T follicular helper cell (primary cell): ENCODE measurements around the gene HMCN1.
"Not testable (repeated sequence)": the region's sequence is repeated elsewhere in the genome, so short reads cannot be mapped to it uniquely, and the experiment has no call there.

Experiments used
- DNase-seq: peaks from one replicate; pipeline ENCODE4 v3.0.0-alpha.2; 2020; ENCODE audit warnings: low read depth

The HMCN1 gene

DNA sequence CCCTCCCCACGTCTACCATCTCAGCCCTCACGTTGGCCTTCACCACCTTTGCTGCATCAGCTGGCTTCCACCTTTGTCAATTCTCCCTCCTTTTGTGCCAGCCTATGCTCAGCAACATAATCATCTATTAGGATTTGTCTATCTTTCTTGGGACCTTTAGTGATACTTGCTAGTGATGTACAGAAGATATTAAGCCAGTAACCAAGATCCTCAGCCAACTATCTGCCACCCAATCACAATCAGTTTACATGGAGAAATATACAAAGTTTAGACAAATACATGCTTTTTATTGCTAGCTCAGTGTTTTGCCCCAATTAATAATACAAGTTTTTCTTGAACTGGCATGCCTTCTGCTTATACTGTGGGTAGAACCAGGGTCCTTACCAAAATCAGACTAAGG, 468.6 kb downstream of the HMCN1 start:
- DNase-seq, result no peak

DNA sequence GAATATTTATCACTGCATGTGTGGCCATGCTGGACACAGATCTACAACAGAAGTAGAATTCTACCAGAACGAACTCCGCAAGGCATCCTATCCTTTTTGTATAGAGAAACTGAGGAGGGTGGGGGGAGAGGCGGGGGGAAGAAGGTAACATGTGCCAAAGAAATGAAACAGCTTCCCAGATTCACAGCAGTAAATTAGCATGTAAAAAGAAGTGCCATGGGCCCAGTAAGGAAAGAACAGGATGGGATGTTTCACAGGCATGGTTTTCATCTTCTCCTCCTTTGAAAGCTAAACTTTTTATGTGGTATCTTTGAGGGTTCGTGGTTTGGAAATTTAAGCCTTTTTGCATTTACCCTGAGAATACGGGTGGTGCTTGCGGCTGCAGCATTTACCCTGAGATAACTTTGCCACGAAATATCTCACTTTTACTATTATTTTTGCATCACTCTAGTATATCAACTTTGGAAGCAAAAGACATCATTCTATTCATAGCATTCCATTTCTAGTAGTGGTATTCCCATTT, 471.9 kb downstream of the HMCN1 start:
- DNase-seq, result no peak

DNA sequence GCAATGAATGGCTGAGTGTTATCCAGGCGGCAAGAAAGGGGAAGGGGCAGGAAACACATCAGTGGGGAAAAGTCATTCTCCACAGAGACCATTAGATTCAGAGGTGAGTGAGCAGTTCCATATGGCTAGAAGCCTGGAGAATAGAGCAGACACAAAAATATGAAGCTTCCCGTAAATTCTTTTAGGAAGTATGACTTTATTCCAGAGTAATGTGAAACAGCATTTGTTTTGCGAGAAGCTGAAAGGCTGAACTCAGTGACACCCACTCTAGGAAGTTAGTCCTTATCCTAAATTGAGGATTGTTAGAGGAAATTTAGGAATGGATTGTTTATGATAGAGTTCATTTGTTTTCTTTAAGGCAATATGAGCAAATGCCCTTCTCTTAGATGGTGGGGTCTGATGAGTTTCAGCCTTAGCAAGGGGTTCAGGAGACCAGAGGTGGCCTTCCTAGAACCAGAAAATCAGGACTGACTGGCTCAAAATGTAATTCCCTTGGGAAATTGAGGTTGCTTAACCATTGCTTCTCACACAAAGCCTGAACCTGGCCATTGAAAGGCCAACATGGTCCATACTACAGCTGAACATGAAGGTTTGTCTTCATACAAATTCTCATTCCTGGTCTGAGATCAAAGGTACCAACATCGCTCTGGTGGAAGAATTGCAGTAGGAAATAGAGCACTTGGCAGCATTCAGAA, 473.3 kb downstream of the HMCN1 start:
- no peak for DNase-seq

DNA sequence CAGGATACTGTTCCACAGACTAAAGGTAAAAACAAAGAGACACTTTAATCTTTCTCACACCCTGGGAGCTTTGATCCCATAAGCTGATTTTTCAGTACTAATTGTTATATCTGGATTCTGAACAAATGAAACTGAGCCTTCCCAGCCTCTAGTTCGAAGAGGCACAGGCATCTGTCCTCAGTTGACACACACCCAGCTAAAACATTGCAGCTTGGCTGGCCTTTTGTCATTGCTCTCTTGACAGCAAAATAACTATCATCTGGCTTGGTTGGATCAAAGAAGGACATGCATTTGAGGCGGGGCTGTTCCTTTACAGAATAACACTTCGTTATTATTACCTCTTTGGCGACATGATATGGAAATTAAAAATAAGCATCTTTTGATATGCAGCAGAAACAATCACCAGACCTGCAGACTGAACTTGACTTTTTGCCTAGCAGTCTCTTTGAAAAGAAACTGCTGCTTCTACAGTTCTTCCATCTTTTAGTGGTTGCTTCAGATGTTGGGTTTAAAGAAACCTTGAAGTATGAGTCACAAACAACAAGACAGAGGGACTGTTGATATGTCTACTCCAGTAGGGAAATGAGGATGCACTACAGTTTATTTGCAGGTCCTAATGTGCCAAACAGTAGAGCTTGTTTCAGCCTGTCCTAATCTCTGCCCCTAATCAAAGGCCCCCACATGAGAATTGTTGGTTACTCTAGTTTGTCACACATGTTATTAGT, 474.4 kb downstream of the HMCN1 start:
- DNase-seq, result no peak

DNA sequence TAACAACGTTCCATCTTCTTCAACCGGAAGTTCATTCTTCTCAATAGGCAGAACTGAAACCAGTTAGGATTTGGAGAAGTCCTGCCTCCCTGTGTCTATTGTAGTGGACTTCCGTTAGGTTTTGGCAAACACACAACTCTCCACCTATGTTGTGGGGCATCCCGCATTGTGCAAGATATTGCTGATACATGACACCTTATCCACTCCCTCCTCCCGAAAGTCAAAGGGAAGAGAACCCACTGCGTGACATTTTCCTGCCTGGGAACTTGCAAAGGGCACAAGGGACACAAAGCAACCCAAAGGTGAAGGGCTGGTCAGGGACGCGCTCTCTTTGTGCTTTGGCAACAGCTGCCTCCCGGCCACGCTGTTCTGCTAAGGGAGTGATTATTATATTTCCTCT, 476.1 kb downstream of the HMCN1 start:
- no peak for DNase-seq

DNA sequence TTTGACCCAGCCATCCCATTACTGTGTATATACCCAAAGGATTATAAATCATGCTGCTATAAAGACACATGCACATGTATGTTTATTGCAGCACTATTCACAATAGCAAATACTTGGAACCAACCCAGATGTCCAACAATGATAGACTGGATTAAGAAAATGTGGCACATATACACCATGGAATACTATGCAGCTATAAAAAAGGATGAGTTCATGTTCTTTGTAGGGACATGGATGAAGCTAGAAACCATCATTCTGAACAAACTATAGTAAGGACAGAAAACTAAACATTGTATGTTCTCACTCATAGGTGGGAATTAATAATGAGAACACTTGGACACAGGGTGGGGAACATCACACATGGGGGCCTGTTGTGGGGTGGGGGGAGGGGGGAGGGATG, 477.4 kb downstream of the HMCN1 start:
- DNase-seq, result not testable (repeated sequence)

DNA sequence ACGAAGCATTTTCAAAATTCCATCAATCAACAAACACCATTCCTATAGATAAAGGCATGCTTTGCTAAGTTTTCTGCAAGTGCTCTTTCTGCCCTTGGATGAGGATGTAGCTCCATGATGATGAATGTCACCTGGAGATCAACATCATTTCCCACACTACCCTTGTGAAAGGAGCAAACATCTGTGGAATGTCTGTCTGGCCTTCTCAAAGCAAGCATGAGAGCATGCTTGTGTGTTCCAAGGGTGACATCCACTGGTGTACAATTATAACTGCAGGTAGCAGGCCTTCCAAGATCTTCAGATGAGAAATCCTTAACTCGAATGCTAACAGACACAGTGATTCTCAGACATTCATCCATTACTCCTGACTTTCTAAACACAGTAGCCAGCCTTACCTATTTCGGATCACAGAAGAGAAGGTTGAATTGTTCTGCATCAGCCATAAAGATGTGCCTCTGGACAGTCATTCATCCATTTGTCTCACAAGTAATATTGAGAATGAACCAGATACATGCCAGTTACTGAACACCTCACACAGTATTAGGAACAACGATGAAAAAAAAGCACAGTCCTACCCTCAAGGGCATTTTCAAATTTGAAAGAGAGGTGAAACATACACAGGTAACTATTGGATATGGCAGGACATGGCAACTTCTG, 478.5 kb downstream of the HMCN1 start:
- DNase-seq, result no peak

DNA sequence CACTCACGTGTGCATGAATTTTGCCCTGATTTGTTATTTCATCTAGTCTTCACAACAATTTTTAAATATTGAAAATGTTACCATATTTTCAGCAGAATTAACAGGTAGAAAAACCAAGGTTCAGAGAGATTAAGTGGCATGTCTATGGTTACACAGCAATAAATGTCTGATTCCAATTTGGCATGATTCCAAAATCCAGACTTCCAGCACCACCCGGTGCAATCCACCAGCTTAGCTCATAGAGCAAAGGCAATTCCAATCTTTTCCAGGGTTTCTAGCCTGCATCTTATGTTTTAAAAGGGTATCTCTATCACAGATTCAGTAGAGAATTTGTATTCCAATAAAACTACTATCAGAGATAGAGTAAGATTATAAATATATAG, 479.0 kb downstream of the HMCN1 start:
- DNase-seq, result no peak

DNA sequence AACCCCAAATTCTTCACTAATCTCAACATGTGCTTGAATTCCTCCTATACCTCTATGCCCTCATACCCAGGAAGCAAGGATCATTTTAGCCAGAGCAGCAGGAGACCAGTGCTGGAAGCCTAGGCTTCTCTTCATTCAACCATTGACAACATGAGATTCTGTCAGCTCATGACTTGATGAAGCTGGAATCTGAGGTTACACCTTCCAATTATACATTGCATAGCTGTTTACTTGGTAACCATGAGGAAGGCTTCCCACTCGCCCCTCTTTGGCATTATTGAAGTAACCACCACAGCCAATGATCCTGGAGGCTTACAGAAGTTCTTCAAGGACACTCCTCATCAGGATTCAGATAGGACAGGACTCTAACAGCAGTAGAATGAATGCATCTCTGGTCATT, 480.6 kb downstream of the HMCN1 start:
- no peak for DNase-seq

DNA sequence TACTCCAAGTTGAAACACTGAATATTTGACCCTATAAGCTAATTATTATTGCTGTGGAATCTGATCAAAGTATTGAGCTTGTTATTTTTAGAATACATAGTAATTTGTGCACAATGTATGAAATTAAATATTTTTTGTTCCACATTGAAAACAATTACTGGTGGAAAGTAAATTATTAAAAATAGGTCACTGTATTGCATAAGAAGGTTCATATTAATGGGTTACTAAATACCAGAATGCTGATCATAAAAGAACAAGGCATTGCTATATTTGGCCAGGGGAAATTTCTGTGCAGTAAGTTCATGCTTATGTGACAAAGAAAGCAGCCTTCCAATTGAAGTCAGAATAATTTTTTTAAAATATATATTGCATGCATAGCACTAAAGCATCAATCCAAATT, 481.4 kb downstream of the HMCN1 start:
- no peak for DNase-seq

DNA sequence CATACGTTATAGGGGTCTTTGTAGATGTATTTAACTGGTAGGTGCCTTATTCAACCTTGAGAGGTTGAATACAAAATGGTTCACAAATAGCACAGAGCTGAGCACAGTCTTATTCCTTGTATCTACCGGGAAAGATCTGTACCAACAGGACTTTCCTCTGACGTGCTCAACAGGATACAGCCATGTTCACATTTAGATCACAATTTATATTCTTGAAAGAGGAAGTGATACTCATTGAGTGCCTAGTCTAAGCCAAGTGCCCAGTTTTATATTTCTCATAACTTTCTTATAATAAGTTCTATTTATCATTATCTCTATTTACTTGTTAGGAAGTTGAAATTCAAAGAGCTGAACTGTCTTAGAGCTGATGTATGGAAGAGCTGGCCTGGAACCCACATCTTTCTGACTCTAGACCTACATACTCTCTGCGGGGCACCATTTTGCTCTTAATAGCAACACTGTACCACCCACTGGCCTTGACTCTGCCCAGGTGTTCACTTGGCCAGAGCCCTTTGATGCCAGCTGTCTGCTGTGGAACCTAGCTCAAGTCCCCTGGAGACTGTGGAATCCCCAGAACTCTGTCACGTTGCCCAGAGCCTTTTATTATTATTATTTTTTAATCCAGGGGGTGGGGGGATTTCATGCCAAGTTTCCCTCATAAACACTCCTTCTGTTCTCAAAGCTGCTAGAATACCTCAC, 484.6 kb downstream of the HMCN1 start:
- no peak for DNase-seq

DNA sequence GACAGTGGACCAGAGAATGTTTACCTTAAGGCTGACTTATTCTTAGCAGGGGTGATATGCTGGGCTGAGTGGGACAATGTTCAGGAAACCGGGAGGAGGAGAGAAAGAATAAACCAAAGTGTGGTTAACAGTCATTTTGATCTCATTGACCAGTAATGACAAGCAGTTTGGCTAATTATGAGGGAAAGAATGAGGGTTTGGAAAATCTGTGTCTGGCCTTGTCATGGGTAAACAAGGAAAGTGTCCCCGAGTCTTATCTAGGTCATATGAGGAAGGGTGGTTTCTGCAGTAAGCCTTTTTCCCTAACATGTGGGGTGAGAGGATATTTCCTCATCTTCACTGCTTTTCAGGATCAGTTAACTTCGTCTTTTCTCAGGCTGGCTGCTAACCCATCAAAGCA, 485.9 kb downstream of the HMCN1 start:
- DNase-seq, result no peak

DNA sequence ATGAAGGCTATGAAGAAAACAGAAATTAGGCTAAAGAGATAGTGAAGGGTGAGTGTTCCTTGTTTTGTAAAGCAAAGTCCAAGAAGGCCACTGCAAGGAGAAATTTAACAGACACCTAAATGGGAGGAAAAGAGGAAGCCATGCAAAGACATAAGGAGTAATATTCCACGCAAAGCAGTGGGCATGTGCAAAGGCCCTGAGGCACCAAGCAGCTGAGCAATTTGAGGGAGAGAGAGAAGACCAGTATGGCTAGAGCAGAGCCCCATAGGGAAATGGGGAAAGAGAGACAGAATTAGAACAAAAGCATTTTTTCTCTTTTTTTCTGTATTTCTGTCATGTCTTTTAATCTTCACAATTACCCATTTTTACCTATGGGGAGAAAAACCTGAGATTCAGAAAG, 486.7 kb downstream of the HMCN1 start:
- no peak for DNase-seq

DNA sequence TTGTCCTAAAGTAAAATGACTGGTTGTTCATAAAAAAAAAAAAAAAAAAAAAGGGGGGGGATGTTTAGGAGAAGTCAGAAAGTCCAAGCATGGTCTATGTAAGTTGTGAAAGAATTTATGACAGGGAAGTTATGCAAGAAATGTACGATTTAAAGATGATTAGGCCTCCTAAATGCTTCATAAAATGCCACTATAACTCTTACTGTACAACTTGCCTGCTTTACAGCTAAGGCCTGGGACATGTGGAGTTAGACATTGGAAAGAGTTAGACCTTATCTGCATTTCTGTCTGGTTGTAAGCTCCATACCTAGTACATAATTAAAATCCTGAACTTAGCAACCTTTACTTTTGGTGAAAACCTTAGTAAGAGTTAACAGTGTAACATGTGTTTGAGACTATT, 490.9 kb downstream of the HMCN1 start:
- DNase-seq, result no peak

DNA sequence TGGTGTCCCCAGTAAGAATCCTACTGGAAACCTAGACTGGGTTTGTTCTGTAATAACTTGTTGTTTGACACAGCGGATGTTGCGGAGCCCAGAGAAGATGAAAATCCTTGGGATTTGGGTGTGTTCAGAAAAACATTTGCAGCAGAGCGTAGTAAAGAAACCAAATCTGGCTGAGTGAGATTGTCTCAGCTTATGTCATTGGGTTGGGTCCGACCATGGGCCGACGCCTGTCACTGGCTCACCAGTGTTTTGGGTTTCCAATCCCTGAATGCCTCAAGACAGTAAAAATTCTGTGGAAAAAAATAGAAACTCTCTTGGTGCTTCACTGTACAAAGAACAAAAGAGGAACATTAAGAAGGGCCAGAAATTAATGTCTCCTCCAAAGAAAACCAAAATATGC, 494.6 kb downstream of the HMCN1 start:
- no peak for DNase-seq

DNA sequence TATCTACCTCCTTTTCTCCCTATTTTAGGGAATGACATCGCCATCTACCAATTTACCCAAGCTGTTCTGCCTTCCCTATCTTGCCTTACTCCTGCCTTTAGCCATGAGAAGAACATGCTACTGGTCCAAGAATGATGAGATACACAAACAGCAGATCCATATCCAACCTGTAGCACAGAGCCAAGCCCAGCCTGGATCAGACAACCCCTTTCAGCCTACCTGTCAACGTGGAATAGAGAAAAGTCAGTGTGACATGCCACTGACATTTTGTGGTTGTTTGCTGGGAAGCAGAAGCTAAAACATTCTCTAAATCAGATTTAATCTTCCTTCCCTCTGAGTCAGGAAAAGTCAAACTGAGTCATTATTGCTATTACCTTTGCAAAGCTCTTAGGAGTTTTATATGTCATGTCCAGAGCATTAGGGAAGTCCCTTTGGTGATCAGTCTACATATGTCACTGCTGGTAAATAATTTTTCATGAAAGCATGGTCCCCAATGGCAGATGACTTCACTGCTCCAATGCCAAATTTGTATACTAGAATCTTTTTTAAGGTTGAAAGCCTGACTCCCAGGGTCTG, 497.8 kb downstream of the HMCN1 start:
- no peak for DNase-seq

DNA sequence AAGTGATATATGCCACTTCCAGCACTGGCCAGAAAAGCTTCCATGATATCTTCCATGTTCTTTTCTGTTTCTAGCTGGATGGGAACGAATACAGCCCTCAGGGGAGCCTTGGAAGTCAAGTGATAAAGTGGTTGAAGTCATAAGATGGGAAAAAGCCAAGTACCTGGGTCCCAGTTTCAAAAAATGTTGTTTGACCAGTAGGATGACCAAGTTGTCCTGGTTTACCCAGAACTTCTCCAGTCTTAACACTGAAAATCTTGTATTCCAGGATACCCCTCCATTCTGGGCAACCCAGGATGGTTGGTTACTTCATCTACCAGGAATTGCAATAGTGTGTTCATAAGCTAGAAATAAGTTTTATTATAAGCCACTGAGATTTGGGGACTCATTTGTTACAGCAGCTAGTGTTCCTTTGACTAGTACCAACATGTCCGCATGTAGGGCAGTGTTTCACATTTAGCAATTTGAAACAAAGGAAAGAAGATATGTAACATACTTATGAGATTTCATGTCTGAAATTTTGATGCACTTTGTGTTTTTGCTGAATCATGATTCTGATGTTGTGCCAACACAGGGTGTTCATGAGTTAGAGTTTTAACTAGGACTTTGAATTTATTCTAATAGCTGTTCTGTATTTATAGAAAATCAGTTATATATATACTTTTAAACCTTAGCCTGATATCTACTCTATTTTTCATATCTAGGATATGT, 500.9 kb downstream of the HMCN1 start:
- DNase-seq, result no peak

DNA sequence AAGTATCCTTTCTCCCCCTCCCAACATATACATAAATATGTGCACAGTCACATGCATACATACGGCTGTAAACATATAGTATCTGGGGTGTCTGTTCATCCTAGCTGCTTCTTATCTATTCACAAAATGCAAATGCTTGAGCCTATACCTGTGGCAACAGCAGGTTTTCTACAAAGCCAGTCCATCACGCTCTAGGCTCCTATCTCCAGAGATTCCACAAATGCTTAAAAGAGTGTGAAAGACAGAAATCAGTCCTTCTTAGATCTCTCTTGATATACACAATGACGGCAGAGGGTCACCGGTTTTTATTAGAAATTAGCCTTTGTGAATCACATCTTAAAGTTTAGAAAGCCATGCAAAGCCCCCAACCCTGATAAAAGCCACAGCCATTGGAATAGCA, 501.5 kb downstream of the HMCN1 start:
- no peak for DNase-seq

DNA sequence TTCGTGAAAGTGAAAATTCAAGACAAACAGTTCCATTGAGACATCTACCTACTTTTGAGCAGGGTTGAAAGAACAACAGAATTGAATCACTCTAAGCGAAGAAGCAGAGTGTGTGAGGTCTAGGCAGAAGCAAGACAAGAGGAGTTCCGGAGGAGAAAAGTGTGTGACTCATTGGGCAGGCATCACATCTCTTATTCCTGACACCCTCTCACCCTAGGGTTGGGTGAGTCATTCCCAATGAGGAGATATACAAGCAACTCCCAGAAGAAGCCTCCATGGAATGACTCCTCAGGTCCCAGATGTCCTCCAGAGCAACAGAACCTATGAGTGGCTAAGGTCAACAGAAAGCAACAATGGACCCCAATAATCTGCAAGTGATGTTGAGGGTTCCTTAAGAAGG, 502.7 kb downstream of the HMCN1 start:
- DNase-seq, result no peak

DNA sequence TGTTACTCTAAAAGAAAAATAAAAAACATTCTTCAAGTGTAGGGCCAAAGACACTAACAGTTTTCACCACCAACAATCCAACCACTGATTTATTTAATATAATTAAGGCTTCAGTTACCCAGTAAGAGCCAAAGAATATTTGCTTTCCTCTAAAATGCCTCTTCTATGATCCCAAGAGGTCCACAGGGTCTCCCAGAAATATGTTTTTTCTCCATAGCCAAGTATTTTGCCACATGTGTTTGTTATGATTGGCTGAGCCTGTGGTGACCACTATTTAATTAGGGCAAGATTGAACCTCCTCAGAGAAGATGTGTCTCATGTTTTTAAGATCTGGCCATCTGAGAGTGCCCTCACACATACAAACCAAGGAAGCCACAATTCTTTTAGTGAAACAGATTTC, 505.0 kb downstream of the HMCN1 start:
- DNase-seq, result no peak

DNA sequence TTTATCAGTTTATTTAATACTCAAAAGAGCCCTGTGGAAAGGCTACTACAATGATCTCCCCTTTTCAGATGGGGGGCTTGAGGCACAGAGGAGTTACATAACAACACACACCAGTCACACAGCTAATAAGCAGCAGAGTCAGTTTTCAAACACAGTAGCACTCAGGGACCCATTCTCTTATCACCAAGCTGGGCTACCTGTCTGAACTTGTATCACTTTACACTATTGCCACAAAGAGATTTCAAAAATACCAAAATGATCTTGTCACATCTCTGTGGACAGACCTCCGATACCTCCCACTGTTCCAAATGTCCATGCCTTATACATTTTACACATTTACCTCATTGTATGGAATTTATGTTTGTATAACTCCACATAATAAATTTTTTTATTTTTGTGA, 506.2 kb downstream of the HMCN1 start:
- no peak for DNase-seq
